HG03103 (cell line): ENCODE data around the gene ABCC4.
"Not testable (repeated sequence)": the region's sequence is repeated elsewhere in the genome, so short reads cannot be mapped to it uniquely, and the experiment has no call there.

Source experiments
- ATAC-seq: cut with Tn5 transposase; IDR thresholded peaks from one replicate; pipeline ENCODE4 v1.9.1; 2021; ENCODE audit warnings: low read depth; ENCODE audit not compliant: unreplicated experiment

The ABCC4 gene

GRCh38 chr13:95201814-95202651 is 99.2 kb downstream of the ABCC4 start:
- ATAC-seq = no peak

- ATAC-seq = not testable (repeated sequence)
Observed at GRCh38 chr13:95200386-95200957, 100.8 kb downstream of the ABCC4 start.

- no peak for ATAC-seq
Observed at GRCh38 chr13:95199896-95200295, 101.4 kb downstream of the ABCC4 start.

- not testable (repeated sequence) for ATAC-seq
Observed at GRCh38 chr13:95198606-95199005, 102.6 kb downstream of the ABCC4 start.

GRCh38 chr13:95197548-95197947 is 103.7 kb downstream of the ABCC4 start:
- no peak for ATAC-seq

- no peak for ATAC-seq
Observed at GRCh38 chr13:95195146-95195545, 106.1 kb downstream of the ABCC4 start.

GRCh38 chr13:95193509-95194230 is 107.6 kb downstream of the ABCC4 start:
- no peak for ATAC-seq

GRCh38 chr13:95192998-95193397 is 108.3 kb downstream of the ABCC4 start:
- ATAC-seq = no peak

- ATAC-seq = not testable (repeated sequence)
Observed at GRCh38 chr13:95192564-95192945, 108.7 kb downstream of the ABCC4 start.

GRCh38 chr13:95191821-95192563 is 109.3 kb downstream of the ABCC4 start:
- ATAC-seq = peak; percentile 96

- no peak for ATAC-seq
Observed at GRCh38 chr13:95188128-95188527, 113.1 kb downstream of the ABCC4 start.

GRCh38 chr13:95185851-95186250 is 115.4 kb downstream of the ABCC4 start:
- no peak for ATAC-seq

- no peak for ATAC-seq
Observed at GRCh38 chr13:95185311-95185710, 115.9 kb downstream of the ABCC4 start.

- ATAC-seq = no peak
Observed at GRCh38 chr13:95184317-95184716, 116.9 kb downstream of the ABCC4 start.

GRCh38 chr13:95182570-95183265 is 118.5 kb downstream of the ABCC4 start:
- ATAC-seq = peak; percentile 56

- ATAC-seq = peak; percentile 64
Observed at GRCh38 chr13:95181586-95181985, 119.7 kb downstream of the ABCC4 start.

- ATAC-seq = no peak
Observed at GRCh38 chr13:95180513-95181245, 120.6 kb downstream of the ABCC4 start.

GRCh38 chr13:95176611-95177259 is 124.5 kb downstream of the ABCC4 start:
- ATAC-seq = no peak

- ATAC-seq = no peak
Observed at GRCh38 chr13:95174517-95174916, 126.7 kb downstream of the ABCC4 start.
